CD4-positive, alpha-beta T cell treated with Interleukin-12 subunit alpha and Interleukin-12 subunit beta, for 1 hour (primary cell): ENCODE results near the gene VWA5A.
"Not testable (repeated sequence)": the region's sequence is repeated elsewhere in the genome, so short reads cannot be mapped to it uniquely, and the experiment has no call there.

Experiments
- DNase-seq: peaks from one replicate; pipeline ENCODE4 v3.0.0-alpha.2; 2020

Gene VWA5A

GRCh38 chr11:124096364-124096763, 18.9 kb upstream of the VWA5A start:
- DNase-seq: no peak

GRCh38 chr11:124098141-124098540, 17.1 kb upstream of the VWA5A start:
- DNase-seq: no peak

GRCh38 chr11:124101737-124102136, 13.5 kb upstream of the VWA5A start:
- no peak for DNase-seq

- DNase-seq: no peak
These were observed 7.1 kb upstream of the VWA5A start for GRCh38 chr11:124108156-124108555.

GRCh38 chr11:124109377-124109776, 5.9 kb upstream of the VWA5A start:
- no peak for DNase-seq

GRCh38 chr11:124110201-124110600, 5.0 kb upstream of the VWA5A start:
- DNase-seq: no peak

GRCh38 chr11:124113890-124114289, 1.4 kb upstream of the VWA5A start:
- no peak for DNase-seq

- DNase-seq: no peak
These were observed 749 bp downstream of the VWA5A start for GRCh38 chr11:124115782-124116616.

GRCh38 chr11:124119103-124119502, 3.9 kb downstream of the VWA5A start:
- DNase-seq: no peak

GRCh38 chr11:124120891-124121290, 5.6 kb downstream of the VWA5A start:
- DNase-seq: no peak

- no peak for DNase-seq
These were observed 6.9 kb downstream of the VWA5A start for GRCh38 chr11:124122123-124122522.

- no peak for DNase-seq
These were observed 8.4 kb downstream of the VWA5A start for GRCh38 chr11:124123622-124124021.

GRCh38 chr11:124127134-124127533, 11.9 kb downstream of the VWA5A start:
- not testable (repeated sequence) for DNase-seq

- no peak for DNase-seq
These were observed 27.8 kb downstream of the VWA5A start for GRCh38 chr11:124143034-124143433.

- DNase-seq: no peak
These were observed 32.7 kb downstream of the VWA5A start for GRCh38 chr11:124147951-124148350.

- no peak for DNase-seq
These were observed 35.4 kb downstream of the VWA5A start for GRCh38 chr11:124150684-124151083.

GRCh38 chr11:124152770-124153407, 37.6 kb downstream of the VWA5A start:
- DNase-seq: no peak

GRCh38 chr11:124153821-124154220, 38.6 kb downstream of the VWA5A start:
- no peak for DNase-seq

- no peak for DNase-seq
These were observed 44.2 kb downstream of the VWA5A start for GRCh38 chr11:124159481-124159880.

- DNase-seq: no peak
These were observed 45.7 kb downstream of the VWA5A start for GRCh38 chr11:124160986-124161385.

GRCh38 chr11:124167826-124168231, 52.6 kb downstream of the VWA5A start:
- no peak for DNase-seq

- DNase-seq: no peak
These were observed 53.5 kb downstream of the VWA5A start for GRCh38 chr11:124168796-124169195.

GRCh38 chr11:124170315-124170714, 55.1 kb downstream of the VWA5A start:
- DNase-seq: not testable (repeated sequence)

GRCh38 chr11:124170801-124171586, 55.7 kb downstream of the VWA5A start:
- DNase-seq: no peak
